Measurements from ENCODE around the gene TPST2. TPM values are rescaled to one million over a fixed set of nuclear protein-coding genes. Genes with fewer than 3 reads are reported as not detected.

Gene TPST2
- total RNA-seq, 1 donor from 2014 or later: 28.5 TPM

DNA sequence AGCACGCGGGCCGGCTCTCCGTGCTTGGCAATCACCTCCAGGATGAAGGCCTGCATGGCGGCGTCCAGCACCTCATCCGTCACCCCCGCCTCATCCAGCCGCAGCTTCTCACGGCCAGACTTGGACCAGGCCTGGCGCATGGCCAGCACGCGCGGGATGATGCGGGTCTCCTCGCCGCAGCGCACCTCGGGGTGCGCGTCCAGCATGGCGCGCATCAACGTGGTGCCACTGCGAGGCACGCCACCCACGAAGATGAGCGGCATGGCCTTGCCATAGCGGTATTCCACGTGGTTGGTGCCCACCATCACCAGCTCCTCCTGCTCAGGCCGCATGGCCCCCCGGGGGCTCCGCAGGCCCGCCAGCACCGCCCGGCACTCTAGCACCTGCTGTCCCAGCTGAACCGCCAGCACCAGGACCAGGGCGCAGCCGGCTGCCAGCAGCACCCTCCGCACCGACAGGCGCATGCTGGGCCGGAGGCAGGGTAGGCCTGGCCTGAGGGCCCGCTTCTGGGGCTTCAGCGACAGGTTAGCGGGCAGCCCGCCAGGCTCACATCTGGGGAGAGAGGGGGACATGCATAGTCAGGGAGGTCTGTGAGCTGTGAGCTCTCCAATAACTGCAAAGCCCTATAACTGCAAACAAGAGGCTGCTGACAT lies 48.6 kb downstream of the TPST2 start:
- no peak for DNase-seq
- TF ChIP-seq, protein P1, sequence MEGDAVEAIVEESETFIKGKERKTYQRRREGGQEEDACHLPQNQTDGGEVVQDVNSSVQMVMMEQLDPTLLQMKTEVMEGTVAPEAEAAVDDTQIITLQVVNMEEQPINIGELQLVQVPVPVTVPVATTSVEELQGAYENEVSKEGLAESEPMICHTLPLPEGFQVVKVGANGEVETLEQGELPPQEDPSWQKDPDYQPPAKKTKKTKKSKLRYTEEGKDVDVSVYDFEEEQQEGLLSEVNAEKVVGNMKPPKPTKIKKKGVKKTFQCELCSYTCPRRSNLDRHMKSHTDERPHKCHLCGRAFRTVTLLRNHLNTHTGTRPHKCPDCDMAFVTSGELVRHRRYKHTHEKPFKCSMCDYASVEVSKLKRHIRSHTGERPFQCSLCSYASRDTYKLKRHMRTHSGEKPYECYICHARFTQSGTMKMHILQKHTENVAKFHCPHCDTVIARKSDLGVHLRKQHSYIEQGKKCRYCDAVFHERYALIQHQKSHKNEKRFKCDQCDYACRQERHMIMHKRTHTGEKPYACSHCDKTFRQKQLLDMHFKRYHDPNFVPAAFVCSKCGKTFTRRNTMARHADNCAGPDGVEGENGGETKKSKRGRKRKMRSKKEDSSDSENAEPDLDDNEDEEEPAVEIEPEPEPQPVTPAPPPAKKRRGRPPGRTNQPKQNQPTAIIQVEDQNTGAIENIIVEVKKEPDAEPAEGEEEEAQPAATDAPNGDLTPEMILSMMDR (IDR thresholded peaks at IDR 0.05; ENCODE audit: borderline replicate concordance): no peak
- Histone ChIP-seq H3K27ac (replicated peaks) (no peak overlapping the region), H3K4me1 (peaks cover 39% of the 10 kb centered on the region), H3K9me3 (replicated peaks) (no peaks in the 10 kb centered on the region), H3K36me3 (peaks cover 51% of the 10 kb centered on the region), H3K4me3 (no peak overlapping the region), H3K27me3 (ENCODE audit: low read depth) (no peaks in the 10 kb centered on the region)
- intact Hi-C loops (cut with micrococcal nuclease): no loop called here

- H3K27ac ChIP-seq (replicated peaks): no peak overlapping the region
- no peak for DNase-seq
- peaks cover 30% of the 10 kb centered on the region for H3K4me1 ChIP-seq
- TF ChIP-seq, protein P1 (IDR thresholded peaks at IDR 0.05; ENCODE audit: borderline replicate concordance): no peak
- H3K36me3 ChIP-seq: peaks cover 61% of the 10 kb centered on the region
- no peak overlapping the region for H3K4me3 ChIP-seq
- intact Hi-C loops (cut with micrococcal nuclease): no loop called here
- H3K27me3 ChIP-seq (ENCODE audit: low read depth): no peaks in the 10 kb centered on the region
- H3K9me3 ChIP-seq (replicated peaks): no peaks in the 10 kb centered on the region
These were observed 49.8 kb downstream of the TPST2 start for GRCh38 chr22:26540119-26540518.

DNA sequence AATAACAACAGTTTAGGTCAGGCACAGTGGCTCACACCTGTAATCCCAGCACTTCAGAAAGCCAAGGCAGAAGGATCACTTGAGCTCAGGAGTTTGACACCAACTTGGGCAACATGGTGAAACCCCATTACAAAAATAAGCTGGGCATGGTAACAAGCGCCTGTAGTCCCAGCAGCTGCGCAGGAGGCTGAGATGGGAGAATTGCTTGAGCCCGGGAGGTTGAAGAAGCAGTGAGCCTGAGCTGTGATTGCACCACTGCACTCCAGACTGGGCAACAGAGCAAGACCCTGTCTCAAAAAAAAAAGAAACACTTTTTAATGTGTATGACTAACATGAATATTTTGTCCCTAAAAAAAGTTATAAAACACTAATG lies 53.2 kb downstream of the TPST2 start:
- Histone ChIP-seq H3K27ac (replicated peaks) (no peak overlapping the region), H3K9me3 (replicated peaks) (no peaks in the 10 kb centered on the region), H3K27me3 (ENCODE audit: low read depth) (no peaks in the 10 kb centered on the region), H3K4me3 (no peak overlapping the region), H3K4me1 (peaks cover 15% of the 10 kb centered on the region), H3K36me3 (peaks cover 74% of the 10 kb centered on the region)
- intact Hi-C loops (cut with micrococcal nuclease): no loop called here
- no peak for DNase-seq
- TF ChIP-seq, protein P1 (IDR thresholded peaks at IDR 0.05; ENCODE audit: borderline replicate concordance): no peak

GRCh38 chr22:26536056-26536761 lies 53.7 kb downstream of the TPST2 start:
- H3K4me3 ChIP-seq: no peak overlapping the region
- H3K36me3 ChIP-seq: peaks cover 74% of the 10 kb centered on the region
- intact Hi-C loops (cut with micrococcal nuclease): no loop called here
- TF ChIP-seq, protein P1 (IDR thresholded peaks at IDR 0.05; ENCODE audit: borderline replicate concordance): no peak
- no peaks in the 10 kb centered on the region for H3K27me3 ChIP-seq (ENCODE audit: low read depth)
- H3K4me1 ChIP-seq: peaks cover 15% of the 10 kb centered on the region
- no peak for DNase-seq
- H3K9me3 ChIP-seq (replicated peaks): no peaks in the 10 kb centered on the region
- no peak overlapping the region for H3K27ac ChIP-seq (replicated peaks)

GRCh38 chr22:26535603-26535908 lies 54.4 kb downstream of the TPST2 start:
- Histone ChIP-seq H3K36me3 (peaks cover 74% of the 10 kb centered on the region), H3K9me3 (replicated peaks) (no peaks in the 10 kb centered on the region), H3K4me3 (no peak overlapping the region), H3K27me3 (ENCODE audit: low read depth) (no peaks in the 10 kb centered on the region), H3K4me1 (peaks cover 15% of the 10 kb centered on the region), H3K27ac (replicated peaks) (peak overlapping the region; percentile 1)
- TF ChIP-seq, protein P1 (IDR thresholded peaks at IDR 0.05; ENCODE audit: borderline replicate concordance): no peak
- intact Hi-C loops (cut with micrococcal nuclease): no loop called here
- DNase-seq: no peak

All from left ventricle myocardium inferior (tissue), 1 donor.